Esophagus squamous epithelium (tissue), 5 donors: ENCODE measurements around the gene HTN1. TPM values are rescaled to one million over a fixed set of nuclear protein-coding genes. Genes with fewer than 3 reads are reported as not detected.
"Not testable (repeated sequence)": the region's sequence is repeated elsewhere in the genome, so short reads cannot be mapped to it uniquely, and the experiment has no call there.

ENCODE experiments used
- DNase-seq: peaks from one replicate; lab custom pipeline; 2025; lab: John Stamatoyannopoulos, UW
- H3K27ac ChIP-seq, 4 donors: fragments of 200-600 bp; sonication (generic); one replicate each; pipeline ENCODE4 v1.5.1; 2016 to 2019; ENCODE audit warnings: mild to moderate bottlenecking in 1 of 4
- H3K27me3 ChIP-seq, 4 donors: fragments of 200-600 bp; sonication (generic); 1 replicate in 3 of 4; 2 replicates in 1 of 4; pipeline versions ENCODE4 v1.5.1 to v1.6.0; 2017 to 2021; ENCODE audit warnings: antibody characterized with exemption in 1 of 4
- H3K36me3 ChIP-seq, 3 donors: fragments of 200-600 bp; sonication (generic); one replicate each; pipeline ENCODE4 v1.5.1; 2016 to 2019
- H3K4me1 ChIP-seq, 3 donors: fragments of 200-600 bp; sonication (generic); one replicate each; pipeline ENCODE4 v1.5.1; 2017 to 2019
- H3K4me3 ChIP-seq, 4 donors: fragments of 200-600 bp; sonication (generic); 1 replicate in 3 of 4; 2 replicates in 1 of 4; pipeline ENCODE4 v1.5.1; 2016 to 2019; ENCODE audit warnings: mild to moderate bottlenecking in 2 of 4, moderate library complexity in 1 of 4
- H3K9me3 ChIP-seq, 3 donors: fragments of 200-600 bp; sonication (generic); one replicate each; pipeline ENCODE4 v1.5.1; 2016 to 2019
- POLR2A ChIP-seq, 4 donors: fragments of 450-650 bp; IDR thresholded peaks; one replicate each; pipeline ENCODE4 v1.6.1; 2017; ENCODE audit warnings: antibody characterized with exemption in 4 of 4, mild to moderate bottlenecking in 4 of 4, moderate library complexity in 3 of 4
- WGBS, 2 donors: methylation state at CpG; one replicate each; pipeline ENCODE4 v1.1.5; 2018; 5-methylcytosine and 5-hydroxymethylcytosine counted together
- intact Hi-C: fragments of 100-400 bp; cut with DNase I; formaldehyde crosslinking; loops from one replicate; pipeline ENCODE4 v1.15.0; 2022
- total RNA-seq, 4 donors: library from RNA; depleted of rRNA; stranded (reverse); fragments of >200 nt; gene quantifications; one replicate each; pipeline ENCODE4 v1.1.0, GENCODE V29; 2016
- TF ChIP-seq, protein P1 (sequence below), 6 experiments: fragments of 450-650 bp in 4 of 6; fragments of 200-600 bp in 2 of 6; sonication (generic) in 2 of 6; IDR thresholded peaks; one replicate each; pipeline ENCODE4 v1.5.1; 2016 to 2019; ENCODE audit warnings: antibody characterized with exemption in 6 of 6, mild to moderate bottlenecking in 4 of 6, moderate library complexity in 4 of 6
- donor health status: DM: yes; HTN: yes; CAD: no.

HTN1 gene
- total RNA-seq, 4 donors from 2014 or later = not detected

DNA sequence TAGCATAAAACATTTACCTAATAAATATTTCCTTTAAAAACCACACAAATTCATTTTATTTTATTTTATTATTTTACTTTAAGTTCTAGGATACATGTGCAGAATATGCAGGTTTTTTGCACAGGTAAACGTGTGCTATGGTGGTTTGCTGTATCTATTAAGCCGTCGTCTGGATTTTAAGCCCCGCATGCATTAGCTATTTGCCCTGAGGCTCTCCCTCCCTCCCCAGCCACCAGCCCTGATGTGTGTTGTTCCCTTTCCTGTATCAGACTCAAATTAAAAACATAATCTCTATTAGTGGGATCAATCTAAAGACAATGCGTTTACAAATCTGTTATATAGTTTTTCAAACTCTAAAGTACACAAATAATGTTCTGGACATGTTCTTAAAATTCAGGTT is 23.2 kb upstream of the HTN1 start:
- Histone ChIP-seq H3K27ac (no peak overlapping the region), H3K4me3 (no peak overlapping the region), H3K4me1 (no peaks in the 10 kb centered on the region), H3K27me3 (no peaks in the 10 kb centered on the region), H3K9me3 (no peaks in the 10 kb centered on the region), H3K36me3 (no peaks in the 10 kb centered on the region)
- DNase-seq = no peak
- 78 to 79% methylated on average over 5 of the region's 5 CpGs for WGBS, 2 donors
- no peak for TF ChIP-seq POLR2A (IDR thresholded peaks at IDR 0.05)
- TF ChIP-seq, protein P1, sequence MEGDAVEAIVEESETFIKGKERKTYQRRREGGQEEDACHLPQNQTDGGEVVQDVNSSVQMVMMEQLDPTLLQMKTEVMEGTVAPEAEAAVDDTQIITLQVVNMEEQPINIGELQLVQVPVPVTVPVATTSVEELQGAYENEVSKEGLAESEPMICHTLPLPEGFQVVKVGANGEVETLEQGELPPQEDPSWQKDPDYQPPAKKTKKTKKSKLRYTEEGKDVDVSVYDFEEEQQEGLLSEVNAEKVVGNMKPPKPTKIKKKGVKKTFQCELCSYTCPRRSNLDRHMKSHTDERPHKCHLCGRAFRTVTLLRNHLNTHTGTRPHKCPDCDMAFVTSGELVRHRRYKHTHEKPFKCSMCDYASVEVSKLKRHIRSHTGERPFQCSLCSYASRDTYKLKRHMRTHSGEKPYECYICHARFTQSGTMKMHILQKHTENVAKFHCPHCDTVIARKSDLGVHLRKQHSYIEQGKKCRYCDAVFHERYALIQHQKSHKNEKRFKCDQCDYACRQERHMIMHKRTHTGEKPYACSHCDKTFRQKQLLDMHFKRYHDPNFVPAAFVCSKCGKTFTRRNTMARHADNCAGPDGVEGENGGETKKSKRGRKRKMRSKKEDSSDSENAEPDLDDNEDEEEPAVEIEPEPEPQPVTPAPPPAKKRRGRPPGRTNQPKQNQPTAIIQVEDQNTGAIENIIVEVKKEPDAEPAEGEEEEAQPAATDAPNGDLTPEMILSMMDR (IDR thresholded peaks at IDR 0.05) = no peak
- intact Hi-C loops = no loop called here

DNA sequence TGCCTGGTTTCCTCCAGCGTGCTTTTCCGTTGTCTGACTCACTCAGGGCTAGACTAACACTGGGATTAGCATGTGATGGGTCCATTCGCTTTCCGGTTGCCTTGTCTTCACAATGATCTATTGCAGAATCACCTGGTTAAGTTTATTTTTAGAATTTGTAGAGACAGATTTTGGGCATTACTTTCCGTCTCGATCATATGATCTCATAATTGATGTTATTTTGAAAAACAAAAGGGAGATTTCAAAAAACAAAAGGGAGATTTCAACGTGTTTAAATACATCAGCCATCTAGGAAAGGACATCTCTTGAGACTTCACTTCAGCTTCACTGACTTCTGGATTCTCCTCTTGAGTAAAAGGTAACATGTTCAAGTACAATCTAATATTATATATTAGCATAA is 22.1 kb upstream of the HTN1 start, which contains the start of gene HTN3:
Gene HTN3 (plus strand): TSS at position 301 of the 400 bp plus-strand sequence. CDS start 2,282 bp downstream, outside the sequence.
- H3K9me3 ChIP-seq, intact Hi-C loops, H3K27ac ChIP-seq, H3K36me3 ChIP-seq, DNase-seq, H3K4me3 ChIP-seq, H3K27me3 ChIP-seq, H3K4me1 ChIP-seq: not testable (repeated sequence)
- WGBS, 2 donors = 76 to 78% methylated on average over 7 of the region's 7 CpGs

DNA sequence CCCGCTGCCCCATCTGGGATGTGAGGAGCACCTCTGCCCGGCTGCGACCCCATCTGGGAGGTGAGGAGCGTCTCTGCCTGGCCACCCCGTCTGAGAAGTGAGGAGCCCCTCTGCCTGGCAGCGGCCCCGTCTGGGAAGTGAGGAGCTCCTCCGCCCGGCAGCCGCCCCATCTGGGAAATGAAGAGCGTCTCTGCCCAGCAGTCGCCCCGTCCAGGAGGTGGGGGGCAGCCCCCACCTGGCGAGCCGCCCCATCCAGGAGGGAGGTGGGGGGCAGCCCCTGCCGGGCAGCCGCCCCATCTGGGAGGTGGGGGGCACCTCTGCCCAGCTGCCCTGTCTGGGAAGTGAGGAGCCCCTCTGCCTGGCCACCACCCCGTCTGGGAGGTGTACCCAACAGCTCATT is 12.7 kb upstream of the HTN1 start:
- H3K36me3 ChIP-seq, H3K4me1 ChIP-seq, H3K4me3 ChIP-seq, intact Hi-C loops, DNase-seq, H3K27me3 ChIP-seq, H3K27ac ChIP-seq, H3K9me3 ChIP-seq: not testable (repeated sequence)
- no CpG with 5 or more reads among the region's 18 CpGs for WGBS, 2 donors

DNA sequence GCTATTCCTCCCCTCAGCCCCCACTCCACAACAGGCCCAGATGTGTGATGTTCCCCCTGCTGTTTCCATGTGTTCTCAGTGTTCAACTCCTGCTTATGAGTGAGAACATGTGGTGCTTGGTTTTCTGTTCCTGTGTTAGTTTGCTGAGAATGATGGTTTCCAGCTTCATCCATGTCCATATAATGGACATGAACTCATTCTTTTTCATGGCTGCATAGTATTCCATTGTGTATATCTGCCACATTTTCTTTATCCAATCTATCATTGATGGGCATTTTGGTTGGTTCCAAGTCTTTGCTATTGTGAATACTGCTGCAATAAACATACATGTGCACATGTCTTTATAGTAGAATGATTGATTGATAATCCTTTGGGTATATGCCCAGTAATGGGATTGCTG is 10.3 kb upstream of the HTN1 start:
- intact Hi-C loops, H3K27me3 ChIP-seq, H3K27ac ChIP-seq, H3K9me3 ChIP-seq, H3K36me3 ChIP-seq, H3K4me3 ChIP-seq, DNase-seq, H3K4me1 ChIP-seq: not testable (repeated sequence)

DNA sequence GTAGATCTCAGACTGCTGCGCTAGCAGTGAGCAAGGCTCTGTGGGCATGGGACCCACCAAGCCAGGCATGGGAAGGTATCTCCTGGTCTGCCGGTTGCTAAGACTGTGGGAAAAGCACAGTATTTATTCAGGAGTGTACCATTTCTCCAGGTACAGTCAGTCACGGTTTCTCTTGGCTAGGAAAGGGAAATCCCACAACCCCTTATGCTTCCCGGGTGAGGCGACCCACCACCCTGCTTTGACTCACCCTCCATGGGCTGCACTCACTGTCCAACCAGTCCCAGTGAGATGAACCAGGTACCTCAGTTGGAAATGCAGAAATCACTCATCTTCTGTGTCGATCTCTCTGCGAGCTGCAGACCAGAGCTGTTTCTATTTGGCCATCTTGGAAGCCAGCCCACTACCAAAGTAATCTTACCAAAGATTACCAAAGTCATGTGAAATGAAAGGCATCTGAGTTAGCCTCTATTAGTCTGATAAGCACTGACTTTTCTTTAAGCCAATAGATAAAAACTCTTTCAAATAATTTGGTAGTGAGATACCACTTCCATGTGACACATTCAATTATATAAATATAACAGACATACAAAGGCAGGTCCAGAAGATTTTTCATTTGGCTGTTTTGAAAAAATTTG is 8.5 kb upstream of the HTN1 start:
- 73 to 89% methylated on average over 6 of the region's 7 CpGs for WGBS, 2 donors
- Histone ChIP-seq H3K27me3 (no peaks in the 10 kb centered on the region), H3K4me3 (no peak overlapping the region), H3K36me3 (no peaks in the 10 kb centered on the region), H3K9me3 (no peaks in the 10 kb centered on the region), H3K27ac (no peak overlapping the region), H3K4me1 (no peaks in the 10 kb centered on the region)
- no peak for DNase-seq
- intact Hi-C loops = no loop called here
- TF ChIP-seq, protein P1 (IDR thresholded peaks at IDR 0.05) = no peak
- TF ChIP-seq POLR2A (IDR thresholded peaks at IDR 0.05) = no peak

DNA sequence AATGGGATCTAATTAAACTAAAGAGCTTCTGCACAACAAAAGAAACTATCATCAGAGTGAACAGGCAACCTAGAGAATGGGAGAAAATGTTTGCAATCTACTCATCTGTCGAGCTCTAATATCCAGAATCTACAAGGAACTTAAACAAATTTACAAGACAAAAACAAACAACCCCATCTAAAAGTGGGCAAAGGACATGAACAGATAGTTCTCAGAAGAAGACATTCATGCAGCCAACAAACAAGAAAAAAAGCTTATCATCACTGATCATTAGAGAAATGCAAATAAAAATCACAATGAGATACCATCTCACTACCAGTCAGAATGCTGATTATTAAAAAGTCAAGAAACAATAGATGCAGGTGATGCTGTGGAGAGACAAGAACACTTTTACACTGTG is 6.3 kb downstream of the HTN1 start:
- intact Hi-C loops, H3K9me3 ChIP-seq, H3K27ac ChIP-seq, H3K36me3 ChIP-seq, H3K27me3 ChIP-seq, H3K4me3 ChIP-seq, DNase-seq, H3K4me1 ChIP-seq: not testable (repeated sequence)
- 9 to 17% methylated on average over 1 of the region's 1 CpG for WGBS, 2 donors

DNA sequence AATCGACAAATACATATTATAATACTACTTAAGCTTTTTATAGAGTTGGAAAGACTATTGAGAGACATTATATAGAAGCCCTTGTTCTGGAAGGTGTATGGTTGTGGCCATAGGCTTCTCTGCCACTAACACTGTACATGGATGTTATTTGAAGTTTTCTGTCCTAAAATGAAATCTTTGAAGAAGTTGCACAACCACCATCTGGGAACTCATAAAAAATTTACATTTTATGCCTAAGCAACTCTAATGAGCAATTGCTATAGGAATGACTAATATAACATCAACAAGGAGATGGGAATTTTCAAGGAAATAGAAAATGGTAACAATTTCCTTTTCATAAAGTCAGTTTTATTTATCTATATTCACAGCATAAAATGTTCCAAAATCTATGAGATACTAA is 7.4 kb downstream of the HTN1 start:
- Histone ChIP-seq H3K27me3 (no peaks in the 10 kb centered on the region), H3K4me3 (no peak overlapping the region), H3K27ac (no peak overlapping the region), H3K36me3 (no peaks in the 10 kb centered on the region), H3K4me1 (no peaks in the 10 kb centered on the region), H3K9me3 (no peaks in the 10 kb centered on the region)
- DNase-seq = no peak
- TF ChIP-seq POLR2A (IDR thresholded peaks at IDR 0.05) = no peak
- TF ChIP-seq, protein P1 (IDR thresholded peaks at IDR 0.05) = no peak
- 72 to 75% methylated on average over 1 of the region's 1 CpG for WGBS, 2 donors
- intact Hi-C loops = no loop called here
